ENCODE data around the gene SYDE1. TPM values are rescaled to one million over a fixed set of nuclear protein-coding genes. Genes with fewer than 3 reads are reported as not detected.

Gene SYDE1
- total and polyA plus RNA-seq, 9 donors: 9.4 to 61.9 (median 31.2) TPM

DNA sequence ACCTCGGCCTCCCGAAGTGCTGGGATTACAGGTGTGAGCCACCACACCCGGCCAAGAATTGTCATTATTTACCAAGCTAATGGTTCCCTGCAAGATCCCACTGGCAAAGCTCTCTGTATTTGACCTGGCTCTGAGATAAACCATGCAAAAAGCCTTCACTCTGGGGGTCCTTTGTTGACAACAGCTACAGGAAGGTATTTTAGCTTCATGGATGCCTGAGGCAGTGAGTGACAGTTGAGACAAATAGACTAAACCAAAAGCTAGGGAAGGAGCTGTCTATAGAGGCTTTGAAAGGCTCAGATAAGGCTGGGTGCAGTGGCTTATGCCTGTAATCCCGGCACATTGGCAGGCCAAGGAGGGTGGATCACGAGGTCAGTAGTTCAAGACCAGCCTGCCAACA is 48.1 kb downstream of the SYDE1 start:
- Histone ChIP-seq H3K9me3 (no peaks in the 10 kb centered on the region), H3K27ac (no peak overlapping the region), H3K36me3 (no peaks in the 10 kb centered on the region), H3K4me1 (ENCODE audit: insufficient read depth) (no peaks in the 10 kb centered on the region), H3K27me3 (no peaks in the 10 kb centered on the region), H3K4me3 (no peak overlapping the region)
- DNase-seq: no peak
- WGBS, 3 donors: 88 to 91% (median 89%) methylated on average over 5 of the region's 5 CpGs
- intact Hi-C loops (cut with DNase I): loop anchor here in 1 of 4 donors (5.0 kb wide), 1 partner anchor 58 kb away; no protein-coding TSS in a partner anchor
- TF ChIP-seq CTCF (IDR thresholded peaks at IDR 0.05): no peak
- TF ChIP-seq EP300 (IDR thresholded peaks at IDR 0.05): no peak
- TF ChIP-seq POLR2A (IDR thresholded peaks at IDR 0.05): no peak

- no peaks in the 10 kb centered on the region for H3K4me1 ChIP-seq (ENCODE audit: insufficient read depth)
- H3K27me3 ChIP-seq: no peaks in the 10 kb centered on the region
- H3K9me3 ChIP-seq: no peaks in the 10 kb centered on the region
- intact Hi-C loops (cut with DNase I): loop anchor here in 1 of 4 donors (5.0 kb wide), 1 partner anchor 59 kb away; no protein-coding TSS in a partner anchor
- H3K4me3 ChIP-seq: no peak overlapping the region
- 89 to 96% (median 95%) methylated on average over 4 of the region's 4 CpGs for WGBS, 3 donors
- no peak for TF ChIP-seq EP300 (IDR thresholded peaks at IDR 0.05)
- no peak for TF ChIP-seq CTCF (IDR thresholded peaks at IDR 0.05)
- no peak for TF ChIP-seq POLR2A (IDR thresholded peaks at IDR 0.05)
- DNase-seq: no peak
- no peaks in the 10 kb centered on the region for H3K36me3 ChIP-seq
- no peak overlapping the region for H3K27ac ChIP-seq
Measured at GRCh38 chr19:15156391-15156790, 49.2 kb downstream of the SYDE1 start.

GRCh38 chr19:15159251-15159650 is 52.0 kb downstream of the SYDE1 start:
- DNase-seq: no peak
- TF ChIP-seq CTCF (IDR thresholded peaks at IDR 0.05) (no peak), EP300 (IDR thresholded peaks at IDR 0.05) (no peak), POLR2A (IDR thresholded peaks at IDR 0.05) (no peak)
- intact Hi-C loops (cut with DNase I): loop anchor here in 1 of 4 donors (5.0 kb wide), 1 partner anchor 62 kb away; no protein-coding TSS in a partner anchor

GRCh38 chr19:15161028-15161984 is 54.1 kb downstream of the SYDE1 start:
- WGBS, 3 donors: 95 to 97% (median 95%) methylated on average over 39 to 42 of the region's 42 CpGs

More at GRCh38 chr19:15159251-15159650, 52.0 kb downstream of the SYDE1 start:
- Histone ChIP-seq H3K4me1 (ENCODE audit: insufficient read depth) (no peaks in the 10 kb centered on the region), H3K9me3 (no peaks in the 10 kb centered on the region), H3K27ac (no peak overlapping the region), H3K27me3 (no peaks in the 10 kb centered on the region), H3K4me3 (no peak overlapping the region), H3K36me3 (no peaks in the 10 kb centered on the region)
- 73 to 78% (median 77%) methylated on average over 3 of the region's 3 CpGs for WGBS, 3 donors

More at GRCh38 chr19:15161028-15161984, 54.1 kb downstream of the SYDE1 start:
- H3K27me3 ChIP-seq: no peaks in the 10 kb centered on the region
- no peak overlapping the region for H3K27ac ChIP-seq
- H3K4me3 ChIP-seq: no peak overlapping the region
- H3K4me1 ChIP-seq (ENCODE audit: insufficient read depth): no peaks in the 10 kb centered on the region
- intact Hi-C loops (cut with DNase I): no loop called here
- H3K36me3 ChIP-seq: no peaks in the 10 kb centered on the region
- peaks cover 2 to 4% of the 10 kb centered on the region in 2 donors for H3K9me3 ChIP-seq
- no peak for TF ChIP-seq CTCF (IDR thresholded peaks at IDR 0.05)
- no peak for TF ChIP-seq POLR2A (IDR thresholded peaks at IDR 0.05)
- TF ChIP-seq EP300 (IDR thresholded peaks at IDR 0.05): no peak
- DNase-seq: no peak

Small RNAs within 50 kb of the gene (small RNA-seq; reads per million reads assigned to genes)
- not detected for gene RNU6-782P

Other genes starting within 250 kb of the SYDE1 start
- not detected for gene OR7A17, start 221.3 kb upstream of the SYDE1 start, total RNA-seq
- not detected for gene OR7A17, start 221.3 kb upstream of the SYDE1 start, polyA plus RNA-seq
- gene OR7C2, start 165.9 kb upstream of the SYDE1 start, total RNA-seq: not detected
- gene OR7C2, start 165.9 kb upstream of the SYDE1 start, polyA plus RNA-seq: not detected
- not detected for gene SLC1A6, start 127.5 kb upstream of the SYDE1 start, total RNA-seq
- under 1 TPM in 1 of 2 donors, not detected in 1; 0.08 TPM for gene SLC1A6, start 127.5 kb upstream of the SYDE1 start, polyA plus RNA-seq
- not detected for gene CASP14, start 57.9 kb upstream of the SYDE1 start, total RNA-seq
- not detected for gene CASP14, start 57.9 kb upstream of the SYDE1 start, polyA plus RNA-seq
- not detected for gene OR1I1, start 25.2 kb upstream of the SYDE1 start, total RNA-seq
- not detected for gene OR1I1, start 25.2 kb upstream of the SYDE1 start, polyA plus RNA-seq
- 10 to 100 TPM in 5 of 7 donors, 1 to 10 TPM in 2; 6.1 to 47.6 (median 17.9) TPM for gene NOTCH3, start 93.6 kb downstream of the SYDE1 start, total RNA-seq
- gene NOTCH3, start 93.6 kb downstream of the SYDE1 start, polyA plus RNA-seq: 10 to 100 TPM; 17.9 to 23.5 TPM
- gene EPHX3, start 125.0 kb downstream of the SYDE1 start, total RNA-seq: under 1 TPM in 6 of 7 donors, not detected in 1; 0.24 to 0.89 (median 0.49) TPM
- gene EPHX3, start 125.0 kb downstream of the SYDE1 start, polyA plus RNA-seq: under 1 TPM; 0.30 to 0.67 TPM
- gene BRD4, start 225.1 kb downstream of the SYDE1 start, total RNA-seq: 100 to 1,000 TPM in 4 of 7 donors, 10 to 100 TPM in 3; 19.6 to 127 (median 100) TPM
- 10 to 100 TPM; 30.1 to 31.0 TPM for gene BRD4, start 225.1 kb downstream of the SYDE1 start, polyA plus RNA-seq